Esophagus muscularis mucosa (tissue), 4 donors: ENCODE data around the gene HAPSTR1. TPM values are rescaled to one million over a fixed set of nuclear protein-coding genes. Genes with fewer than 3 reads are reported as not detected.
A peak's percentile ranks its signal among the peaks of the same experiment; 100 is the strongest.
"Not testable (repeated sequence)": the region's sequence is repeated elsewhere in the genome, so short reads cannot be mapped to it uniquely, and the experiment has no call there.

Experiments
- DNase-seq: peaks from one replicate; pipeline ENCODE4 v3.0.0-alpha.2; 2017; ENCODE audit errors: extremely low spot score
- H3K27ac ChIP-seq, 4 donors: fragments of 200-600 bp; sonication (generic); replicated peaks in 1 of 4; 1 replicate in 3 of 4; 2 replicates in 1 of 4; pipeline ENCODE4 v1.5.1; 2016 to 2019; ENCODE audit warnings: mild to moderate bottlenecking in 1 of 4
- H3K27me3 ChIP-seq, 4 donors: fragments of 200-600 bp; sonication (generic); one replicate each; pipeline versions ENCODE4 v1.5.1 to v1.6.0; 2016 to 2019
- H3K36me3 ChIP-seq, 4 donors: fragments of 200-600 bp; sonication (generic); one replicate each; pipeline ENCODE4 v1.5.1; 2016 to 2019
- H3K4me1 ChIP-seq, 4 donors: fragments of 200-600 bp; sonication (generic); one replicate each; pipeline ENCODE4 v1.5.1; 2016 to 2019
- H3K4me3 ChIP-seq, 4 donors: fragments of 200-600 bp; sonication (generic); 1 replicate in 2 of 4; 2 replicates in 2 of 4; pipeline ENCODE4 v1.5.1; 2016 to 2019; ENCODE audit warnings: mild to moderate bottlenecking in 4 of 4, moderate library complexity in 1 of 4
- H3K9me3 ChIP-seq, 4 donors: fragments of 200-600 bp; sonication (generic); 1 replicate in 3 of 4; 2 replicates in 1 of 4; pipeline ENCODE4 v1.5.1; 2016 to 2019
- CTCF ChIP-seq, 3 experiments: fragments of 200-600 bp in 2 of 3; fragments of 450-650 bp in 1 of 3; sonication (generic) in 2 of 3; IDR thresholded peaks; one replicate each; pipeline ENCODE4 v1.5.1; 2017 to 2019; ENCODE audit warnings: antibody characterized with exemption in 3 of 3, mild to moderate bottlenecking in 2 of 3, moderate library complexity in 1 of 3
- EP300 ChIP-seq: sonication (generic); formaldehyde crosslinking; IDR thresholded peaks from one replicate; pipeline ENCODE4 v1.6.1; 2017; ENCODE audit warnings: antibody characterized with exemption
- POLR2A ChIP-seq: fragments of 450-650 bp; IDR thresholded peaks from one replicate; pipeline ENCODE4 v1.6.1; 2017; ENCODE audit warnings: antibody characterized with exemption, moderate library complexity, mild to moderate bottlenecking, low read depth
- POLR2AphosphoS5 ChIP-seq, 2 donors: sonication (generic); formaldehyde crosslinking; IDR thresholded peaks; one replicate each; pipeline ENCODE4 v1.6.1; 2017; ENCODE audit warnings: antibody characterized with exemption in 2 of 2
- WGBS: methylation state at CpG from one replicate; pipeline ENCODE4 v1.1.5; 2018; 5-methylcytosine and 5-hydroxymethylcytosine counted together
- intact Hi-C: fragments of 100-400 bp; cut with DNase I; formaldehyde crosslinking; loops from one replicate; pipeline ENCODE4 v1.15.1; 2023
- total RNA-seq, 4 donors: library from RNA; depleted of rRNA; stranded (reverse); fragments of >200 nt; gene quantifications; one replicate each; pipeline versions ENCODE4 v1.1.0 to v1.2.1, GENCODE V29; 2016

The HAPSTR1 gene, protein sequence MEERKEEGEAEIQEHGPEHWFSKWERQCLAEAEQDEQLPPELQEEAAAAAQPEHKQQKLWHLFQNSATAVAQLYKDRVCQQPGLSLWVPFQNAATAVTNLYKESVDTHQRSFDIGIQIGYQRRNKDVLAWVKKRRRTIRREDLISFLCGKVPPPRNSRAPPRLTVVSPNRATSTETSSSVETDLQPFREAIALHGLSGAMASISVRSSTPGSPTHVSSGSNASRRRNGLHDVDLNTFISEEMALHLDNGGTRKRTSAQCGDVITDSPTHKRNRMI
- total RNA-seq = 10 to 100 TPM; 51.7 to 65.2 (median 57.1) TPM

DNA sequence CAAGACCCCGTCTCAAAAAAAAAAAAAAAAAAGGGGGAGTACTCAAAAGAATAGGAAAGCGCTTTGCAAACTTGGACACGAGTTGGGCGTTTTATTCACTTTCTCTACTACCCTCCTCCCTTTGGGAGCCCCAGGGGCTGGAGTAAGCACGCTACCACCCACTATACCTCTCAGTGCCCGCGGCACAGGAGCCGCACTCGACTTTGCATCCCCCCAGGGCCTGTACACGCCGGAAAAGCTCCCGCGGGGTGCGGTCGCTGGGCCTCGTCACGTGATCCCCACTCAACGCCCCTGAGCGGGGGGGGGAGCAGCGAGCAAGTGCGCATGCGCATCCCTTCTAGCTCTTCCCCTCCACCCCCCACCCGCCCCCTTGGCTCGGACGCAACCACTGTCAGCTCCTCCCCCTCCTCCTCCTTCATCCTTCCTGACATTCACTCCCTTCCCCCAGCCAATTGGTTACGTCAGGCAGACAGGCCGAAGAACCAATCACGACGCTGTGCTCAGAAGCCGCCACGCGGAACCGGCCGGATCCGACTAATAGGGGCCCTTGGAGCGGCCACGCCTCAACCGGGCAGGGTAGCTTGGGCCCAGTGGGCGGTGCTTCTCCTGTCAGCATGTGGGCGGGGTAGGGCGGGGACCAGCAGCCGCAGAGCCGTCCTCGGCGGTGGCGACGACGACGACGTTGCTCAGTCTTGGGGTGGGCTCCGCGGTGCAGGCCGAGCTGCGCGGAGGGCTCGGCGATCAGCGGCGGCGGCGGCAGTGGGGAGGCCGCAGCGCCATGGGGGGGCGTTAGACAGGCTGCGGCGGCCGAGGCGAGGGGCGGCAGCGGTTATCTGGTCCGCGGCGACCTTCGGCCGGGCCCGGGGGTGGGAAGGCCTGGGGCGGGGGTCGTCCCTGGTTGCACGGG lies at the start of gene HAPSTR1:
HAPSTR1 (plus strand) TSS at position 685 of the 907 bp plus-strand sequence. CDS start 401 bp downstream, outside the sequence.
- Histone ChIP-seq H3K9me3 (no peaks in the 10 kb centered on the region), H3K4me1 (peaks cover 41 to 47% (median 45%) of the 10 kb centered on the region in 4 donors), H3K27me3 (no peaks in the 10 kb centered on the region), H3K4me3 (peak within 1 kb of the TSS; percentile 75 to 100 (median 97)), H3K36me3 (peaks cover 0 to 13% (median 1%) of the 10 kb centered on the region in 4 donors), H3K27ac (peak within 1 kb of the TSS; percentile 95 to 100 (median 98))
- peak; percentile 100 for DNase-seq
- 1% methylated on average over 58 of the region's 79 CpGs for WGBS
- intact Hi-C loops = loop anchor here (5.0 kb wide), 2 partner anchors 44 to 129 kb away; partner anchors contain the start of gene USP7
- no peak for TF ChIP-seq EP300
- TF ChIP-seq POLR2A = peak; percentile 99
- peak; percentile 99 to 100 for TF ChIP-seq POLR2AphosphoS5 (IDR thresholded peaks at IDR 0.05)
- TF ChIP-seq CTCF (IDR thresholded peaks at IDR 0.05) = no peak

- Histone ChIP-seq H3K27me3 (no peaks in the 10 kb centered on the region), H3K36me3 (no peaks in the 10 kb centered on the region), H3K4me3 (no peak overlapping the region), H3K9me3 (no peaks in the 10 kb centered on the region), H3K27ac (no peak overlapping the region), H3K4me1 (peaks cover 5 to 7% (median 6%) of the 10 kb centered on the region in 4 donors)
- intact Hi-C loops = no loop called here
- 88% methylated on average over 3 of the region's 5 CpGs for WGBS
- DNase-seq = no peak
- TF ChIP-seq POLR2AphosphoS5 (IDR thresholded peaks at IDR 0.05) (no peak), CTCF (IDR thresholded peaks at IDR 0.05) (no peak), EP300 (no peak), POLR2A (no peak)
Observed at GRCh38 chr16:9042533-9042932, 48.9 kb upstream of the HAPSTR1 start.

DNA sequence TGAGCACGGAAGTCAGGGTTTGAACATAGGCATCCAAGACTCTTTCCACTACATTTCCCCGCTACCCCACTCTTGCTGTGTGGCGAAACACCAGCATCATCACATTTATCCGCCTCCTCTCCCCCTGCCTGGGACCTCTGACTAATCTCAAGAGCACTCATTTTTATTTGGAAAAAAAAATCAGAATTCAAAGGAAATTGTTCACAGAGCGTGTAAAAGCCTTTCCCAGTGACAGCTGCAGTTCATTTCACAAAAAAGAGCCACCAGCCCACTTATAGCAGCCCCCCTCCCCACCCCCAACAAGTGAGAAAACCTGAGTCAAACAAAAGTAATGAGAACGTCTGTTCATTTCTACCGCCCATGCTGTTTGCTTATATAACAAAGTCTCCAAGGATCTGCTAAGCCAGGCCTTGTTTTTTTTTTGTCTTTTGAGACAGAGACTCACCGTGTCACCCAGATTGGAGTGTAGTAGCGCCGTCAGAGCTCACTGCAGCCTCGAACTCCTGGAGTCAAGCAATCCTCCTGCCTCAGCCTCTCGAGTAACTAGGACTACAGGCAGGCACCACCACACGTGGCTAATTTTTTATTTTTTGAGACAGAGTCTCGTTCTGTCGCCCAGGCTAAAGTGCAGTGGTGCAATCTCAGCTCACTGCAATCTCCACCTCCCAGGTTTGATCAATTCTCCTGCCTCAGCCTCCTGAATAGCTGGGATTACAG lies 48.3 kb upstream of the HAPSTR1 start:
- DNase-seq = no peak
- H3K36me3 ChIP-seq = no peaks in the 10 kb centered on the region
- no peak overlapping the region for H3K27ac ChIP-seq
- 63% methylated on average over 15 of the region's 15 CpGs for WGBS
- H3K27me3 ChIP-seq = no peaks in the 10 kb centered on the region
- no peak for TF ChIP-seq POLR2A
- no peaks in the 10 kb centered on the region for H3K9me3 ChIP-seq
- H3K4me1 ChIP-seq = peaks cover 11 to 12% (median 12%) of the 10 kb centered on the region in 4 donors
- intact Hi-C loops = no loop called here
- no peak overlapping the region for H3K4me3 ChIP-seq

DNA sequence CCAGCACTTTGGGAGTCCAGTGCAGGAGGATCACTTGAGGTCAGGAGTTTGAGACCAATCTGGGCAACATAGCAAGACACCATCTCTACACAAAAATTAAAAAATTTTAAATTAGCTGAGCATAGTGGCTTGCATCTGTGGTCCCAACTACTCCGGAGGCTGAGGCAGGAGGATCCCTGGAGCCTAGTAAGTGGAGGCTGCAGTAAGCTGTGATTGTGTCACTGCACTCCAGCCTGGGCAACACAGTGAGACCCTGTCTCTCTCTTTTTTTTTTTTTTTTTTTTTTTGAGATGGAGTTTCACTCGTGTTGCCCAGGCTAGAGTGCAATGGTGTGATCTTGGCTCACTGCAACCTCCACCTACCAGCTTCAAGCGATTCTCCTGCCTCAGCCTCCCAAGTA lies 45.9 kb upstream of the HAPSTR1 start:
- intact Hi-C loops = loop anchor here (5.0 kb wide), 1 partner anchor 47 kb away; the partner anchor contains the start of gene HAPSTR1
- 67% methylated on average over 3 of the region's 3 CpGs for WGBS

GRCh38 chr16:9046667-9047055 lies 44.8 kb upstream of the HAPSTR1 start:
- intact Hi-C loops = loop anchor here (5.0 kb wide), 1 partner anchor 46 kb away; the partner anchor contains the start of gene HAPSTR1
- WGBS = 88% methylated on average over 1 of the region's 1 CpG
- DNase-seq = no peak
- Histone ChIP-seq H3K27ac (no peak overlapping the region), H3K36me3 (no peaks in the 10 kb centered on the region), H3K4me3 (no peak overlapping the region), H3K4me1 (peaks cover 14 to 17% (median 15%) of the 10 kb centered on the region in 4 donors), H3K9me3 (no peaks in the 10 kb centered on the region), H3K27me3 (no peaks in the 10 kb centered on the region)
- TF ChIP-seq POLR2A = no peak
- TF ChIP-seq POLR2AphosphoS5 (IDR thresholded peaks at IDR 0.05) = no peak
- no peak for TF ChIP-seq CTCF (IDR thresholded peaks at IDR 0.05)
- no peak for TF ChIP-seq EP300

More for the DNA sequence above, 45.9 kb upstream of the HAPSTR1 start:
- not testable (repeated sequence) for H3K9me3 ChIP-seq, H3K4me3 ChIP-seq, DNase-seq, H3K36me3 ChIP-seq, H3K27me3 ChIP-seq, H3K27ac ChIP-seq
- peaks cover 14 to 17% (median 15%) of the 10 kb centered on the region in 4 donors for H3K4me1 ChIP-seq
